HTERT RPE-1 (cell line): Measurements from ENCODE around the gene SNRNP70.
"Not testable (repeated sequence)": the region's sequence is repeated elsewhere in the genome, so short reads cannot be mapped to it uniquely, and the experiment has no call there.

ENCODE experiments used
- in situ Hi-C: fragments of 300-500 bp; cut with MboI; formaldehyde crosslinking; loops from 4 replicates; pipeline ENCODE4 v1.14.3; 2020; ENCODE audit warnings: low sequenced_read_pairs

SNRNP70 gene

GRCh38 chr19:49085020-49085867, at the start of gene SNRNP70:
Gene SNRNP70 (plus strand): TSS chr19:49085451. CDS start chr19:49086415, 964 bp downstream.
- in situ Hi-C loops, result no loop called here

DNA sequence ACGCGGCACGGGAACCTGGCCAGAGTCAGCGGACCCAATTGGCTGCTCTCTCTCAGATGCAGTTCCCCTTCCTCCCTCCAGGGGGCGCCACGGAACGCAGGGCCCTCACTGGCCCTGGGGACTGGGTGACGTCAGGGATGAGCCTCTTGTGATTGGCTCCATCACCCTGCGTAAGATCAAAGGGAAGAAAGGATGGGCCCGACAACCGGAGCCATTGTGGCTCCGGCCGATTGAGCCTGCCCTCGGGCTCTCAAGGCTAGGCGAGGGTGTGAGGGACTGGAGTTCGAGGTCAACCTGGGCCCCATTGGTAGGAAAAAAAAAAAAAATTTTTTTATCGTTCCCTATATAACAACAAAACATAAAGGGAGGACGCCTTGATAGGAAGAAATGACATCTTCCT, 48.4 kb upstream of the SNRNP70 start, which contains the start of gene CGB1:
Gene CGB1 (minus strand): TSS at position 81 of the 400 bp plus-strand sequence. CDS start 184 bp downstream, outside the sequence.
- in situ Hi-C loops, result not testable (repeated sequence)

- in situ Hi-C loops, result not testable (repeated sequence)
These were observed 47.1 kb upstream of the SNRNP70 start for GRCh38 chr19:49038111-49038510.

GRCh38 chr19:49038557-49039276, 46.5 kb upstream of the SNRNP70 start:
- in situ Hi-C loops, result not testable (repeated sequence)

DNA sequence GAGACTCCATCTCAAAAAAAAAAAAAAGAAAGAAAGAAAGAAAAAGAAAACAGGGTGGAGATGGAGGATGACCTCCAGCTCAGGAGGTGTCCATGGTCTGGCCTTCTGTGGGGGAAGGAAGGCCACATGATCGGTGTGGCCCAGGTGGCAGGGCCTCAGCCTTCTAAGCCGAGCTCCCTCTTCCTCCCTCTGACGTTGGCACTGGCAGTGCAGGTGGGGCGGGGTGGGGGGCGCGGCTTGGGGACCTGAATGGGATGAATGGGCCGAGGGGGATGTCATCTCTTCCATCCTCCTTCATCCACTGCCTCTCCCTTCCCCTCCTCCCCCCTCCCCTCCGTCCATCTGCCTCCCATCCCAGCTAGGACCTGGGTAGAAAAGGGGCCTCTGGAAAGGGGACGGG, 45.5 kb upstream of the SNRNP70 start:
- in situ Hi-C loops, result not testable (repeated sequence)

- in situ Hi-C loops, result no loop called here
These were observed 43.1 kb upstream of the SNRNP70 start for GRCh38 chr19:49042177-49042576.

- in situ Hi-C loops, result not testable (repeated sequence)
These were observed 42.6 kb upstream of the SNRNP70 start for GRCh38 chr19:49042666-49043065.

DNA sequence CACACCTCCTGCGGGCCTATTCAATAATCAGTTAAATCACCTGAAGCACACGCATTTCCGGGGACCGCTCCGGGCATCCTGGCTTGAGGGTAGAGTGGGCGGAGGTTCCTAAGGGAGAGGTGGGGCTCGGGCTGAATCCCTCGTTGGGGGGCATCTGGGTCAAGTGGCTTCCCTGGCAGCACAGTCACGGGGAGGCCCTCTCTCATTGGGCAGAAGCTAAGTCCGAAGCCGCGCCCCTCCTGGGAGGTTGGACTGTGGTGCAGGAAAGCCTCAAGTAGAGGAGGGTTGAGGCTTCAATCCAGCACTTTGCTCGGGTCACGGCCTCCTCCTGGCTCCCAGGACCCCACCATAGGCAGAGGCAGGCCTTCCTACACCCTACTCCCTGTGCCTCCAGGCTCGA, 41.7 kb upstream of the SNRNP70 start, which contains the start of gene CGB5:
Gene CGB5 (plus strand): TSS at position 301 of the 400 bp plus-strand sequence. CDS start 362 bp downstream, outside the sequence.
- in situ Hi-C loops, result not testable (repeated sequence)

GRCh38 chr19:49049011-49049410, 36.2 kb upstream of the SNRNP70 start, which contains the start of gene CGB8:
Gene CGB8 (minus strand): TSS chr19:49049111. CDS start chr19:49048739, 372 bp downstream.
- in situ Hi-C loops, result not testable (repeated sequence)

DNA sequence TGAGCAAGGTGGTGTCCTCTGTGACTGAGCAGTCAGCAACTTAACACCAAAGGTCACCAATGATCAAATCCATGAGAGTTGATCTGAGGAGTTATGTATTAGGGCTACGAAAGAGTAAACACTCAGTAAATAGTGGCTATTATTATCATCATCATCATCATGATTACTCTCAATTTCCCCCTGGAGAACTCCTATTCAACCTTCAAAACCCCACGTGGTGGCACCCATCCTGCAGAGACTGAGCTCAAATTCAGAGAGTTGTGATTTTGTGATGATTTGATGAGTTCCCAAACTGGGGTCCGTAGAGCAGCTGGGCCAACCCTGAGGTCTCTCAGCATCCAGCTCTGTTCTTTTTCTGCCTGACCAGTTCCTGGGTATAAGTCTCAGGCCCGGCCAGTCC, 35.4 kb upstream of the SNRNP70 start:
- in situ Hi-C loops, result not testable (repeated sequence)

- in situ Hi-C loops, result not testable (repeated sequence)
These were observed 34.7 kb upstream of the SNRNP70 start for GRCh38 chr19:49050376-49051033.

- in situ Hi-C loops, result no loop called here
These were observed 28.9 kb upstream of the SNRNP70 start for GRCh38 chr19:49056101-49056901.

- in situ Hi-C loops, result not testable (repeated sequence)
These were observed 28.2 kb upstream of the SNRNP70 start for GRCh38 chr19:49056902-49057596.

GRCh38 chr19:49057636-49058234, 27.5 kb upstream of the SNRNP70 start, which contains the start of gene CGB7:
Gene CGB7 (minus strand): TSS chr19:49057749. CDS start chr19:49055375, 2,374 bp downstream.
- in situ Hi-C loops, result no loop called here

DNA sequence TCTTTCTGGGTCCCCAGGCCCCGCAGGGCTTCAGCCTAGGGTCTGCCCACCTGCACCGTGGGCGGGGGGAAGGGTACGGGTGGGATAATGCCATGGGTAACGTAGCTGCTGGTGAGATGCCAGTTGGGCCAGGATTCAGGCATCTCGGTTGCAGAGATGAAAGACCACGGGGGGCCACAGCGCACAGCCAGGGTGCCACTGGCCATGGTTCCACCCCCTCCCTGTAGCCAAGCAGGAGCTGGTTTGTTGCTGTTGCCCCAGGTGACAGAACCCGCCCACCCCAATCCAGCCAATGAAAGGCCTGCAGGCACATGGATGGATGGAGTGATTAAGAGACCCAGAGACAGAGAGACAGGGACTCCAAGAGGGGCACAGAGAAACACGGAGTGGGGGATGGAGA, 26.7 kb upstream of the SNRNP70 start:
- in situ Hi-C loops, result no loop called here

DNA sequence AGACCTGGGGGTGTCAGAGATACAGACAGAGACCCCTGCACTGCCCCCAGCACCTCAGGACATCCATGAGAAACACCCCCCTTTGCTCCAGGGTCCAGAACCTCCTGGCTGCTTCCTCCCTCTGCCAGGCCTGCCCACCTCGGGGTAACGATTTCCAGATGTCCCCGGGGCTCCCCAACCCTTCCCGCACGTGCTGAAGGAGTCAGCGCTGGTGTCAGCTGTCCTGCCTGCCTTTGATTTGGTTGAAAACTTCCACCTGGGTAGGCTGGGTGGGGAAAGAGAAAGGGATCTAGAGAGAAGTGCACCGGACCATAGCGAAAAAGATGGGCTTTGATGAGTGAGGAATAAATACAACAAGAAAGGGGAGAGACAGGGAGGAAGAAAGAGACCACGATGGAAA, 26.2 kb upstream of the SNRNP70 start:
- in situ Hi-C loops, result no loop called here

DNA sequence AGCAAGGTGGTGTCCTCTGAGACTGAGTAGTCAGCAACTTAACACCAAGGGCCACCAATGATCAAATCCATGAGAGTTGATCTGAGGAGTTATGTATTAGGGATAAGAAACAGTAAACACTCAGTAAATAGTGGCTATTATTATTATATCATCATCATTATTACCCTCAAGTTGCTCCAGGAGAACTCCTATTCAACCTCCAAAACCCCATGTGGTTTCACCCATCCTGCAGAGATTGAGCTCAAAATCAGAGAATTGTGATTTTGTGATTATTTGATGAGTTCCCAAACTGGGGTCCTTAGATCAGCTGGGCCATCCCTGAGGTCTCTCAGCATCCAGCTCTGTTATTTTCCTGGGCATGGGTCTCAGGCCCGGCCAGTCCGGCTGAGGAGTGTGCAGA, 24.3 kb upstream of the SNRNP70 start:
- in situ Hi-C loops, result no loop called here

- in situ Hi-C loops, result no loop called here
These were observed 23.8 kb upstream of the SNRNP70 start for GRCh38 chr19:49061445-49061844.

GRCh38 chr19:49064029-49064629, 21.1 kb upstream of the SNRNP70 start:
- in situ Hi-C loops, result no loop called here
